GM12891 (cell line): ENCODE measurements around the gene EIF4E2.

Experiments used
- POLR2A ChIP-seq: IDR thresholded peaks from 2 replicates; pipeline ENCODE4 v1.6.1; 2011; ENCODE audit warnings: low read depth, low read length, control low read depth
- POLR2AphosphoS5 ChIP-seq: IDR thresholded peaks from 2 replicates; pipeline ENCODE4 v1.6.1; 2011; ENCODE audit warnings: low read depth, low read length, control low read depth

DNA sequence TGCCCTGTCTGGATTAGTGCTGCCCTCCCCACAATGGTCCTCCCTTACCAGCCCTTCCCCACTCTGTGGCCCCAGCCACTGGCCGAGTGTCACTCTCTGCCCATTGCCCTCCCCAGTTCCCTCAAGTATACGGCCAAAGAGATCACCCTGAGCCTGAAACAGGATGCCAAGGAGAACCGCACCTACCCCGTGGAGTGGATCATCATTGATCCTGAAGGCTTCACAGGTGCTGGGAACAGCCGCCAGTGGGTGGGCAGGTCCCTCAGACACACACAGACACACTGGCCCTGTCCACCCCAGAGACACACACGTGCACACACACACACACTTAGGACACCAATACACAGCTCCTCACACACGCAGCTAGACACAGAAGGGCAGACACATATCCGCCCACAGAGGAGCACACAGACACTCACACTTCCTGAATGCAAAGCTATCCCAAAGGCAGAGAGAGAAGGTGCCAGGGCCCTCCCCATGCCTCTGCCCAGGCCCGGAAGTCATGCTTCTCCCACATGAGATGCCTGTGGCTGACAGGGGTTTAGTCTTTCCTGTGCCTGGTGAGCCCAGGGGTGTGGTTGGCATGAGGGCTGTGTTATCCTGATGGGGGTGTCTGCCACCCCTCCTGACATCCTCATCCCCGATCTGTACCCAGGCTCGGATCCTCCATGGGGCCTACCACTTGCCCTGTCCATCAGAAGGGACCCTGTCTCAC lies 21.6 kb upstream of the EIF4E2 start:
- TF ChIP-seq POLR2A: no peak
- TF ChIP-seq POLR2AphosphoS5: no peak
